Stimulated activated CD4-positive, alpha-beta T cell treated with anti-CD3 and anti-CD28 coated beads, Interleukin-4, amount 100 ng/mL, for 1 hour (primary cell): Measurements from ENCODE around the gene RNF166.
A peak's percentile ranks its signal among the peaks of the same experiment; 100 is the strongest.

Experiments used
- DNase-seq: peaks from one replicate; pipeline ENCODE4 v3.0.0-alpha.2; 2020

RNF166 gene

GRCh38 chr16:88650749-88651275, 55.4 kb downstream of the RNF166 start, which contains the start of gene CYBA:
Gene CYBA (minus strand): TSS chr16:88651053. CDS start chr16:88651013, 40 bp downstream.
- peak; percentile 72 for DNase-seq

DNA sequence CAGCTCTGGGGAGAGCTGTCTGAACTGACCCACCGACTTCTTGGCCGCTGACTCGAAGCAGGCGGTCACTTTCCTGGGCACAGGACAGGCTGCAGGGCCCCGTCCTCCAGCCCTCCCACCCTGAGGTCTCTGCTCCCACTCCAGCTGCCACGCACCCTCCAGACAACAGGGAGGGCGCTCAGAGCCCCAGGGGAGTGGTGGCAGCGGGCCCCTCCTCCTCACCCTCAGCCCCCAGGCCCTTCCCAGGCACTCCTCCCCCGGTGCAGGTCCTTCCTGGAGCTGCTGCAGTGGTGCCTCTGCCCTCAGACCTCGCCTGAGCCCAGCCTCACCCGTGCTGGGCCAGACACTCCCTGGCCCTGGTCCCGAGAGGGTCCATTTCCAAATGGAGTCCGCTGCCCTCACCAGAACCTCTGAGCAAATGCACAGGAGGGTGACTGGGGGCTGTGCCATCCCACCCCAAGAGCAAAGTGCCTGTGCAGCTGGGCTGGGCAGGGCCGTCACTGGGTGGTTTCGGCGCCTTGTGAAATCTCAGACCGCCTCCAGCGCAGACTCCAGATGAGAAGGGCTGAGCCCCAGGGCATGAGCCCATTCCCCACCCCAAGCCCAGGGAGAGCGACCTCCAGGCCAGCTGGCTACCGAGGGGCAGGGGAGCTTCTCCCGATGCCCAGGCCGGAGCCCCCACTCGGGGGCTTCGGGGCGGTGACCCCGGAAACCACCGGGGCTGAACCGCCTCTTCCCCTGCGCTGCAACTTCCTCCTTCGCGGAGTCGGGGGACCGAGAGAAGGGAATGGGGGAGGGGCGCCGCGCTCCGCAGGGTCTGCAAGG, 56.1 kb downstream of the RNF166 start:
- peak; percentile 38 for DNase-seq

DNA sequence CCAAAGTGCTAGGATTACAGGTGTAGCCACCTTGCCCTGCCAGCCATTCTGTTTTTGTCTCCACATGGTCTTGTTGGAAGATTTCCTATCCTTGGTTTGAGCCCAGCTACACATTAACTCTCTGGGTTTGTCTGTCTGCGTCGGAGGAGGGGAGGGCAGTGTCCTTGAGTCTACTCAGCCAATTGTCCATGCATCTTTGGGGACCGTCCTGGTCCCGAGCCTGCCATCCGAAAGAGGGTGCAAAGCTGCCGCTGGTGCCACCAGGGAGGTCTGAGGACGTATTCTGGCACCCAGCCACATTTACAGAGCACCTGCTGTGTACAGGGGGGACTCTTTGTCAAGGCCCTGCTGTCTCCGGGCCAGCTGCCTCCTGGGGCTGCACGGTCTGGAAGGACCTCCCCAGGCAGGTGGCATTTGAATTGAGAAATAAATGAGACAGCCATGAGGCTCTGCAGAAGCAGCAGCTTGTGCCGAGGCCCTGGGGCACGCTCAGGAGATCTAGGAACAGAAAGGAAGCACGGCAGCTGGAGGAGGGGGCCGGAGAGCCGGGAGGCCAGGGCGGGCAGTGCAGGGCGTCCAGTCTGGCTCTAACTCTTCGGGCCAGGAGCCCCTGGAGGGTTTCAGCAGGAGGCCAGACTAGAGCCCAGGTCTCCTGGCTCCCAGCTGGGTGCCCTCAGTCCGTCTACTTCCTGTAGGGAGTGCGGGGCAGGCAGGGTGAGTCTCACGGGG, 56.8 kb downstream of the RNF166 start:
- DNase-seq: no peak

GRCh38 chr16:88647178-88648070, 58.8 kb downstream of the RNF166 start:
- no peak for DNase-seq
